ENCODE measurements around the gene RANBP10. TPM values are rescaled to one million over a fixed set of nuclear protein-coding genes. Genes with fewer than 3 reads are reported as not detected.

RANBP10 gene
- total and polyA plus RNA-seq, 2 of the 8 experiments (the other 6 are each of a cell fraction or from before 2014, with no cell fraction given), result 14.2 to 16.8 TPM

GRCh38 chr16:67770346-67770991 is 35.9 kb downstream of the RANBP10 start:
- H2AK5ac ChIP-seq (ENCODE audit: low read depth, low read length), result no peak overlapping the region
- H3K4ac ChIP-seq (replicated peaks; ENCODE audit: insufficient read length, low read depth, low read length), result no peak overlapping the region
- ChIA-PET CTCF (ENCODE audit: partially characterized antibody) (interaction anchor here (0.6 to 1.2 kb wide), 2 partner anchors 97 to 255 kb away, joined by 3 read pairs; no protein-coding TSS in a partner anchor), POLR2A (ENCODE audit: partially characterized antibody) (interaction anchor here (1.4 kb wide), 1 partner anchor 36 kb away, joined by 4 read pairs; the partner anchor contains the start of genes RANBP10 and TSNAXIP1)
- H3K79me2 ChIP-seq (ENCODE audit: control insufficient read depth in 1 of 2, insufficient read depth in 2 of 2, low read length in 2 of 2), result no peaks in the 10 kb centered on the region; a peak in 1 of 4 replicates
- no peak overlapping the region for H3K27ac ChIP-seq (ENCODE audit: low read depth, low read length)
- H4K91ac ChIP-seq (replicated peaks; ENCODE audit: insufficient read length, low read length), result no peak overlapping the region
- H2BK20ac ChIP-seq (ENCODE audit: low read length), result no peak overlapping the region
- no peaks in the 10 kb centered on the region for H3K36me3 ChIP-seq (ENCODE audit: control insufficient read depth in 2 of 4, insufficient read depth in 4 of 4, low read length in 3 of 4)
- H3K9me3 ChIP-seq (ENCODE audit: insufficient read depth in 2 of 2, low read depth in 1 of 2, low read length in 1 of 2), result no peaks in the 10 kb centered on the region
- no peak overlapping the region for H4K5ac ChIP-seq (ENCODE audit: insufficient read length, low read depth, low read length)
- H3K27me3 ChIP-seq (replicated peaks in 1 of 4; ENCODE audit: control insufficient read depth in 3 of 4, extremely low read depth in 1 of 4, insufficient read depth in 3 of 4, low read length in 3 of 4), result no peaks in the 10 kb centered on the region
- no peaks in the 10 kb centered on the region for H3K4me1 ChIP-seq (replicated peaks in 1 of 4; ENCODE audit: control insufficient read depth in 3 of 4, insufficient read depth in 4 of 4, low read length in 3 of 4)
- peaks cover 7% of the 10 kb centered on the region for H3K79me1 ChIP-seq (ENCODE audit: low read depth, low read length)
- H3K56ac ChIP-seq (replicated peaks; ENCODE audit: insufficient read length, low read depth, low read length), result no peak overlapping the region
- no peak overlapping the region for H3K4me2 ChIP-seq (ENCODE audit: insufficient read depth in 1 of 2, low read depth in 2 of 2, low read length in 2 of 2)
- H3K4me3 ChIP-seq (ENCODE audit: extremely low read depth in 1 of 4, insufficient read depth in 2 of 4, low read depth in 3 of 4, low read length in 4 of 4), result no peak overlapping the region
- H4K8ac ChIP-seq (ENCODE audit: extremely low read depth, insufficient read depth, low read length), result no peak overlapping the region
- DNase-seq (ENCODE audit: low read depth in 1 of 2, low spot score in 2 of 2) (no peak), FAIRE-seq (no peak)
- H2BK12ac ChIP-seq (ENCODE audit: low read depth, low read length), result no peak overlapping the region
- TF ChIP-seq SP4 (IDR thresholded peaks at IDR 0.05; ENCODE audit: low read length), result no peak
- TF ChIP-seq YY1 (IDR thresholded peaks at IDR 0.05; ENCODE audit: low read depth, low read length), result no peak
- TF ChIP-seq RNF2 (IDR thresholded peaks at IDR 0.05; ENCODE audit: borderline replicate concordance, low read depth, low read length, missing control alignments, poor library complexity, severe bottlenecking), result no peak
- no peak for TF ChIP-seq TCF12 (IDR thresholded peaks at IDR 0.05; ENCODE audit: low read depth, low read length)
- no peak for TF ChIP-seq MAX (IDR thresholded peaks at IDR 0.05)
- TF ChIP-seq FOSL1 (IDR thresholded peaks at IDR 0.05; ENCODE audit: insufficient read depth, low read depth, low read length), result no peak
- TF ChIP-seq SIN3A (conservative IDR thresholded peaks at IDR 0.05 in 1 of 2, IDR thresholded peaks at IDR 0.05 in 1 of 2; ENCODE audit: low read depth in 1 of 2, low read length in 2 of 2), result no peak
- TF ChIP-seq CBX5 (IDR thresholded peaks at IDR 0.05; ENCODE audit: low read depth, low read length), result no peak
- TF ChIP-seq SP1 (IDR thresholded peaks at IDR 0.05; ENCODE audit: low read depth, low read length), result no peak
- TF ChIP-seq HDAC6 (IDR thresholded peaks at IDR 0.05; ENCODE audit: low read depth, low read length), result no peak
- H3K23me2 ChIP-seq (ENCODE audit: low read depth, low read length), result no peaks in the 10 kb centered on the region
- H2BK120ac ChIP-seq (replicated peaks; ENCODE audit: low read depth, low read length), result no peak overlapping the region
- no peak overlapping the region for H3K9ac ChIP-seq (replicated peaks in 1 of 4; ENCODE audit: extremely low read depth in 1 of 4, low read depth in 3 of 4, low read length in 3 of 4)
- H2BK5ac ChIP-seq (ENCODE audit: low read depth, low read length), result no peak overlapping the region
- WGBS, 2 experiments (ENCODE audit: extremely low coverage in 1 of 2, insufficient coverage in 1 of 2, insufficient read length in 1 of 2, insufficient replicate concordance in 2 of 2, low coverage in 1 of 2, low lambda C conversion rate in 2 of 2, missing lambda C conversion rate in 1 of 2), result 90% methylated on average over 6 of the region's 6 CpGs; no CpG with 5 or more reads in 1 of the 2 experiments
- H4K20me1 ChIP-seq (replicated peaks in 1 of 2; ENCODE audit: control insufficient read depth in 1 of 2, insufficient read depth in 2 of 2, low read length in 2 of 2), result peaks cover 0 to 5% of the 10 kb centered on the region in 2 experiments
- no peak overlapping the region for H3K23ac ChIP-seq (ENCODE audit: insufficient read length)
- H2AFZ ChIP-seq (ENCODE audit: low read length), result no peak overlapping the region
- H3K14ac ChIP-seq (ENCODE audit: insufficient read length), result no peak overlapping the region
- H3K18ac ChIP-seq (ENCODE audit: extremely low read depth, low read length), result no peak overlapping the region
- no peak overlapping the region for H2BK15ac ChIP-seq (ENCODE audit: low read length)
